HG03175 (cell line): ENCODE measurements around the gene MEIS2.

Experiments used
- ATAC-seq: cut with Tn5 transposase; IDR thresholded peaks from one replicate; pipeline ENCODE4 v1.9.1; 2021; ENCODE audit warnings: mild to moderate bottlenecking, moderate library complexity; ENCODE audit not compliant: unreplicated experiment

MEIS2 gene

GRCh38 chr15:36967929-36968328 is 132.4 kb downstream of the MEIS2 start:
- no peak for ATAC-seq

DNA sequence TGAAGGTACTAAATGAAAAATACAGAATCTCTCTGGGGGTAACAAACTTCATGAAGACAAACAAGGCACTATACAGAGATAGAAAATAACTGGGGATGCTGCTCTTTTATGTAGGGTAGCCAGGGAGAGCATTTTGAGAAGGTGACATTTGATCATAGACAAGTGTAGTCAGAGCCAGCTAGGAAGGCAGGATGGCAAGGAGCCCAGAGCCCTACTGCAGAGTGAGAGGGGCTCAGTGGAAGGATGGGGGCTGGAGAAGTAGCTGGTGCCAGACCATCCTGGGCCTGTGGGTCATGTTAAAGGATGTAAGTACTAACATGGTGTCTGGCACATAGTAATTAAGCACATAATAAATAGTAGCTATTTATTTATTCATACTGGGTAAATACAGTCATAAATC is 133.6 kb downstream of the MEIS2 start:
- no peak for ATAC-seq

GRCh38 chr15:36965570-36966342 is 134.6 kb downstream of the MEIS2 start:
- ATAC-seq = no peak

DNA sequence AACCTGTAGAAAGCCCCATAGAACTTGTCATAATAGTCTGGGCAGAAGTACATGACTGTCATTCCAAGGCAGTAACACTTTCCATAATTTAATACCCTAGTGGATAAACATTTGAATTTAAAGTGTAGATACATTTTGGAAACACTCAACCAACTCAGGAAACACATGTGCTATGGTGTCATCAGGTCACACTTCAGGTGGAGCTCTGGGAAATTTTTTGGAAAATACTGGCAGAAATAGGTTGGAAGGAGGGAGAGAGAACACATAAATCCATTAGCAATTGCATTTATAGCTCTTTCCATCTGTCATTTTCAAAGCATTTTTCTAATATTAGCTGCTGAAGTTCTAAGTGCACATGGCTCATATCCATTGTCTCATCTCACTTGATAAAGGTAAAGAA is 135.7 kb downstream of the MEIS2 start:
- ATAC-seq = no peak

- ATAC-seq = no peak
Measured at GRCh38 chr15:36961956-36962355, 138.4 kb downstream of the MEIS2 start.

DNA sequence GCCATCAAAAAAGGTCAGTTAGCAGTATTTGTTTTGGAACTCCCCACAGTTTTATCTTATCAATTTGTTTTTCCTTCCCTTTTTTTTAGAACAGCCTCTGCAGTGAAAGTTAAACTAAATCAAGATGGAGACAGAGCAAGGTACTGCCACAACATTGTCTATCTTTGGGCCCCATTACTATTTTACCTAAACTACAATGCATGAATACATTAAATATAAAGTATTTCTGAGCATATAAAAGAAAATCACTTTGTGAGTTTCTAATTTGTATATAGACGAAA is 139.5 kb downstream of the MEIS2 start:
- no peak for ATAC-seq

- ATAC-seq = no peak
Measured at GRCh38 chr15:36960179-36960946, 140.0 kb downstream of the MEIS2 start.

DNA sequence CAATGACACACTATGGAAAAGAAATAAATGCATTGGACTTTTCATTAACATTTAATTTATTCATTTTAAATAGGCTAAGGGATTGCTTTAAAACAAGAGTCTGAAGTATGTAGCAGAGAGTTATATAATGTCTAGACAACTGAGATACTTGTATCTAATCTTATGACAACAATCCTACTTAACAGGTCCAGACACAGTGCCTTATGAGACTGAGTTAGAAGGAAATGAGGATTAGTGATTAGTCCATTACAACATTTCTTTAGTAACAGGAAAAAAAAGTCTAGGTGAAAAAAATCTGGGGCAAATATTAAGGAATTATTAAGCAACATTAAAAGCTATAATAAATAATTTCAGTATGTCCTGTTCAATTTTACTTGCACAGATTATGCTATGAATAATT is 140.6 kb downstream of the MEIS2 start:
- ATAC-seq = no peak

DNA sequence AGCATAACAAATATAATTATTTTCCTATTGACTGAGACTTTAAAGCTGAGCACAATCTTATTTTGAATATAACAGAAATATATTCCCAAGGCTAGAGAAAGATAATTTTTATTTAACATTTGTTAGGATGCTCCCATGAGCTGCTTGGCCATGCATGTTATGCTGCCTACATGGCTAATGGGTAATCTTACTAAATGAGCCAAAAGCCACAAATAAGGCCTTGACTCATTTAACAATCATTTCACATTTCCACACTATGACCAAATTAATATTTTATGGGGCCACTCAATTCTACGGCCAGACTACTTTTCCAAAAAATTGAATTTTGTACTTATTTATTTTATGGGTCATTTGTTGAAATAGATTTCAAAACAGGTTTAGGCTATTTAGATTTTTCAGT is 141.7 kb downstream of the MEIS2 start:
- ATAC-seq = no peak

DNA sequence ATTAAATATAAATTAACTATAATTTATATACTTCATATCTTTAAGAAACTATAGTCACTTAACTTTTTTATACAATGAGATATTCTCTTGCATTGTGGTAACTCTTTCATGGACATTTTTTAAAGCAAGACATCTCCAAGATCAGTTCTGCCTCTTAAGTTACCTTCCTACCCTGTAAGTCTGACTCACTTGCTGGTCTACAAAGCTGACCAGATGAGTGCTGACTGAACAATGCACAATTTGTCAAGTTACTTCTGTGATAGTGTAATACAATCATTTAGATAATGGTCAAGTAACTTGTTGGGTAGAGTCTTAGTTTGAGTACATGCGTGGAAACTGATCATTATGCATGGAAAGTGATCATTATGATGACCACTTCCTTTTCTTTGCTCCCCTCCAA is 145.9 kb downstream of the MEIS2 start:
- ATAC-seq = no peak

DNA sequence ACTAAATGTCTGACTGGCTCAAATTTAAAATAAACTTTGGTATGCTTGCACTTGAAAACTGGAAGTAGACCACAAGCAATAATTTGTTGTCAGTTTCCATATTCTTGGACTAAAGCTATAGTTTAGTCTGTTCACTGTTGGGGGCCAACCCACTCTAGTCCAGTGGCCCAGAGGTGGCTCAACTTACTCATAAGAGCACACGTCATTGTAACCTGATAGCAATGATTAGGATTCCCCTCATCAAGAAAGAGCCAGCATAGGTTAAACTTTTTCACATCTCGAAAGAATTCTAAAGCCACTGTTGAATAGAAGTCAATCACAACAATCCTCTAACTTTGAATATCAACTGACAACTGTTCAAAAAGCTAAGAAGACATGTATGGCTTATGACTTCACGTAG is 147.0 kb downstream of the MEIS2 start:
- no peak for ATAC-seq

DNA sequence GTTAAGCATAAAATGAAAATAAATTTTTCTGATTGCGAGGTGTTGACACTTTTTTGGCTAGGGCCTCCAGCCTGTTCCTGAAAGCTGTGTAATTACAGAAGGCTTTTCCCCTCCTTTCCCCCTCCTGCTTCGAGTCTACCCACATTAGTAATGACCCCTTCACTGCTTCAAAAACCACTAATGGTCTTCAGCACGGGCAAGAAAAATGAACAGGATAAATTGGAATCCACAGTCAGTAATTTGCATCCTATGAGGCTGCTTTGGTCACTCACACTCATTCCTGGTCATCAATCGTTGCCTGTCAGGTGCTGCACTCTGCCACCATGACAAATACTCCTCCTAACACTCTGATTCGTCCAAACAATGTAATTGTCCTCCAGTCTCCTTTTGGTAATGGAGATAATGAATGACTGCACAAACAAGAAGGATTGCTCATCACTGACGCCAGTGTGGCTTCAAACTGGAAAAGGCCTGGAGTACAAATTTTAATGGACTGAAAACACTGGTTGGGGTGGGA is 148.6 kb downstream of the MEIS2 start:
- ATAC-seq = no peak

DNA sequence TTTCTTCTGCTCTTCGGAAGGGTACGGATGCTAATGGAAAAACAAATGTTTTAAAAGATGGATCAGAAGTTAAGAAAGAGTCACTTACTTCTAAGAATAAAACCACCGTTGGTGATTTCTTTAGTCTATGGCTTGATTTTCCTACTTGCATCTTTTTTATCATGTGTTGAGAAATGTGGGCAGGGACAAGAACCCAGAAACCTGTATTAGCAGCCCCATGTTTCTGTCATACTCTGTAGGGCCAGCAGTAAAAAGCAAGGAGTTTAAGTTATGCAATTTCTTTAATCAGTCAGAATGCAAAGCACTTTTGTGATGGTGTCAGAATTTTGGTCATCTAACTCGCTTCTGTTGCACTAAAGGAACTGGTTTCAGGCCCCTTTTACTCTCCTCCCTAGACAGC is 150.0 kb downstream of the MEIS2 start:
- no peak for ATAC-seq

DNA sequence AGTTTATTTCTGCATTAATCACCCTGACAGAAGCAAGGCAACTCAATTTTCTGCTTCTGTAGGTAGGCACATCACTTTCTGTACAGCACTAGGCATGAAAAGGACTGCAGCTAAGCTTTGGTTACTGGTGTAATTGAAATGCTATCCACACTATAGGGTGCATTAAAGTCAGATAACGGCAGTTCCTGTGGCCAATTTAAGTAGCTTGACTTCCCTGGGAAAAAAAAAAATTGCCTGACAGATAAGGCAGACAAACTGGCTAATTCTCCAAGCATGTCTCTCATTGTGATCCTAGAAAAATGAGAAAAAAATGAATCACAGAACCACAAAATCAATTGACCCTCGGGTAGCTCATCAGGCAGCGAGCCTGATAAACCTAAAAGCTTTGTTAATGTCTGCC is 151.4 kb downstream of the MEIS2 start:
- no peak for ATAC-seq

GRCh38 chr15:36947035-36947719 is 153.2 kb downstream of the MEIS2 start:
- no peak for ATAC-seq

DNA sequence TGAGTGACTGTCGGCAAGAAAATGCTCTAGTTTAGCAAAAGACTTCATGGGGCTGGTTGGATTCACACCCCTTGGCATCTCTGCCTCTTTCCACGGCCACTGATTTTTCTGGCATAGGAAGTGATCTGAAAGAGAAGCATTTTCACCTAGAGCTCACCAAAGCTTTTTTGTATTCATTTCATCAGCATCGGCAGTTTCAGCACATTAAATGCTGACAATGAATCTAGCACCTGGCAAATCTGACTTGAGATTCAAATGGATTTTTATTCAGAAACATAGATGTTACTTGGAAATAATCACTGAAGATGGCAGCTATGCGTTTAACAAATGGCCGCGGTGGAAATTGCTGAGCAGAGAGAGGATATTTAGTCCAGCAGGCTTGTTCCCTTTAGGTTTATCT is 155.9 kb downstream of the MEIS2 start:
- no peak for ATAC-seq

GRCh38 chr15:36943508-36944361 is 156.6 kb downstream of the MEIS2 start:
- ATAC-seq = no peak

- ATAC-seq = no peak
Measured at GRCh38 chr15:36942248-36942827, 158.0 kb downstream of the MEIS2 start.

GRCh38 chr15:36941798-36942197 is 158.6 kb downstream of the MEIS2 start:
- no peak for ATAC-seq

- no peak for ATAC-seq
Measured at GRCh38 chr15:36940636-36941260, 159.6 kb downstream of the MEIS2 start.
